Measurements from ENCODE around the gene DDX1.

DDX1 gene

DNA sequence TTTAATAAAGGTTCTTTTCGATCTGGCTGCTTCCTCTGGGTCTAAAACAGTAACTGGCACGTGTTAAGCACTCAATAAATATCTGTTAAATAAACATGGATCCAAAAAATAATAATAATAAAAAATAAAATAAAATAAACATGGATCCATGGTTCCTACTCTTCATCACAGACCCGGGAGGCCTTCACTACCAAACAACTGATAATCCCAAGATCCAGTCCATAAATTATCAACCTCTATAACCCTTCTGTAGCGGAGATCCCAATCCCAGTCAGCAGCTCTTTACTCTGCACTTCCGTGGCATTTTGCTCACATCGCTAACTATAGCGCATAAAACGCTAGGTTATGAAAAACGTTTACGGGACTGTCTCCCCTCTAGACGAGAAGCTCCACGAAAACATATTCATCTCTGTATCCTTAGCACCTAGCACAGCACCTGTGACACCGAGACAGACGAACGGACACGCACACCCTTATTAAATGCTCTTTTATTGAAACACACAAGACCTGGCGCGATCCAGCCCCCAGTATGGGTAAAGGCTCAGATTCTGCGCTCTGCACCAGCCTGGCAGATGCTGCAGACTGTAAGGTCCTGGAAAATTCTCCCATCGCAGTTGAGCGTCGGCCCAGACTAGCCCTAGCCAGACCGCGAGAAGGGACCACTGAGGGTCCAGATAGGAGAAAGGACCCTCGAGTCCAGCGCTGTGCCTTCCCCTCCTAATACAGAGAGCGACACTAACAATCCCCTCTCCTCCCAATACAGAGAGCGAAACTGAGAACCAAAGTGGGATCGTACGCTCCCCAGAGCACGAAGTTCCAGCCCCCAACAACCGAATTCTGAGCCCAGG, 31.3 kb upstream of the DDX1 start:
- peaks cover 59% of the 10 kb centered on the region for H3K4me1 ChIP-seq (ENCODE audit: insufficient read depth, low read length, poor library complexity, severe bottlenecking)
- H3K36me3 ChIP-seq (ENCODE audit: insufficient read depth, low read length) = no peaks in the 10 kb centered on the region
- TF ChIP-seq EZH2phosphoT487 (IDR thresholded peaks at IDR 0.05; ENCODE audit: borderline replicate concordance) = no peak
- TF ChIP-seq, protein P1, sequence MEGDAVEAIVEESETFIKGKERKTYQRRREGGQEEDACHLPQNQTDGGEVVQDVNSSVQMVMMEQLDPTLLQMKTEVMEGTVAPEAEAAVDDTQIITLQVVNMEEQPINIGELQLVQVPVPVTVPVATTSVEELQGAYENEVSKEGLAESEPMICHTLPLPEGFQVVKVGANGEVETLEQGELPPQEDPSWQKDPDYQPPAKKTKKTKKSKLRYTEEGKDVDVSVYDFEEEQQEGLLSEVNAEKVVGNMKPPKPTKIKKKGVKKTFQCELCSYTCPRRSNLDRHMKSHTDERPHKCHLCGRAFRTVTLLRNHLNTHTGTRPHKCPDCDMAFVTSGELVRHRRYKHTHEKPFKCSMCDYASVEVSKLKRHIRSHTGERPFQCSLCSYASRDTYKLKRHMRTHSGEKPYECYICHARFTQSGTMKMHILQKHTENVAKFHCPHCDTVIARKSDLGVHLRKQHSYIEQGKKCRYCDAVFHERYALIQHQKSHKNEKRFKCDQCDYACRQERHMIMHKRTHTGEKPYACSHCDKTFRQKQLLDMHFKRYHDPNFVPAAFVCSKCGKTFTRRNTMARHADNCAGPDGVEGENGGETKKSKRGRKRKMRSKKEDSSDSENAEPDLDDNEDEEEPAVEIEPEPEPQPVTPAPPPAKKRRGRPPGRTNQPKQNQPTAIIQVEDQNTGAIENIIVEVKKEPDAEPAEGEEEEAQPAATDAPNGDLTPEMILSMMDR (conservative IDR thresholded peaks at IDR 0.05; ENCODE audit: low read length) = no peak
- peak overlapping the region; percentile 82 for H3K9ac ChIP-seq (ENCODE audit: low read depth, low read length, poor library complexity, severe bottlenecking)
- peak overlapping the region; percentile 6; the same call in 1 of the 2 replicates for H2AFZ ChIP-seq (ENCODE audit: low read length)
- peak overlapping the region; percentile 86 for H3K4me3 ChIP-seq (ENCODE audit: low read length, poor library complexity, severe bottlenecking)
- H3F3A ChIP-seq (ENCODE audit: low read depth) = peaks cover 3% of the 10 kb centered on the region; the same call in 1 of the 2 replicates
- H3K9me2 ChIP-seq (replicated peaks; ENCODE audit: low read depth, low read length) = no peaks in the 10 kb centered on the region
- no peaks in the 10 kb centered on the region for H4K20me1 ChIP-seq (ENCODE audit: insufficient read depth, low read length, poor library complexity, severe bottlenecking)
- H3K4me2 ChIP-seq (ENCODE audit: low read depth, low read length, poor library complexity, severe bottlenecking) = peak overlapping the region; percentile 94
- no peaks in the 10 kb centered on the region for H3K9me3 ChIP-seq (ENCODE audit: insufficient read depth, low read depth, low read length)
- no peaks in the 10 kb centered on the region for H3K27me3 ChIP-seq (ENCODE audit: insufficient read depth, low read length, poor library complexity, severe bottlenecking)
- H3K79me2 ChIP-seq (ENCODE audit: insufficient read depth, low read length) = peaks cover 53% of the 10 kb centered on the region

DNA sequence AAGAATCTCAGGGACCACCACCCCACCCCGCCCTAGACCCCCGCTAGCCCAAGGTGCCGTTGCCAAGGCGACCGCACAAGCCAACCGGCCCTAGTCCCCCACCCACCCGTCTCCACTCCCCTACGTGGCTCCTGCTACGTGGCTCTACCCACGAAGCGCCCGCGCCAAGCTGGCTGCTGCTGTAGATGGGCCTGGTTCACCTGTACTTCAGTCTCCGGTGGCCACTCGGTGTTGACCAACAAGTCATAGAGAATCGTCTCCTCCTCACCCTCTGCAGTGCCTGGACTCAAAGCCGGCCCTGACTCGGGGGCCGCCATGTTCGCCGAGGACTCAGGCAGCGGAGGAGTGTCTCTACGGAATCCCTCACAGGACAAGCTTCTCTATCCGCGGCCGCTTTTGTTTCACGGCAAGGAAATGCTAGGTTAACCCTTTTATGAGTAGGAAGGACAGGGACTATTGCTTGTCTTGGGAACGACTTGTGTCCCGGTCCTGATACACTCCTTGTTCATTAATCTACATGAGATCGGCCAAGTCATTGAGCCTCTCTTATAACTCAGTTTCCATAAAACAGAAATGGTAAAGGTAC, 30.6 kb upstream of the DDX1 start, which contains the start of gene NBAS:
NBAS (minus strand) TSS at position 347 of the 586 bp plus-strand sequence; CDS start at position 317, 30 bp downstream.
- Histone ChIP-seq H3K4me2 (ENCODE audit: low read depth, low read length, poor library complexity, severe bottlenecking) (peak within 1 kb of the TSS; percentile 95), H4K20me1 (ENCODE audit: insufficient read depth, low read length, poor library complexity, severe bottlenecking) (no peaks in the 10 kb centered on the region), H3K9me2 (replicated peaks; ENCODE audit: low read depth, low read length) (no peaks in the 10 kb centered on the region), H3F3A (ENCODE audit: low read depth) (peaks cover 3% of the 10 kb centered on the region; the same call in 1 of the 2 replicates), H3K4me3 (ENCODE audit: low read length, poor library complexity, severe bottlenecking) (peak within 1 kb of the TSS; percentile 86), H2AFZ (ENCODE audit: low read length) (peak within 1 kb of the TSS; percentile 97), H3K4me1 (ENCODE audit: insufficient read depth, low read length, poor library complexity, severe bottlenecking) (peaks cover 52% of the 10 kb centered on the region), H3K36me3 (ENCODE audit: insufficient read depth, low read length) (no peaks in the 10 kb centered on the region), H3K79me2 (ENCODE audit: insufficient read depth, low read length) (peaks cover 46% of the 10 kb centered on the region), H3K9ac (ENCODE audit: low read depth, low read length, poor library complexity, severe bottlenecking) (peak within 1 kb of the TSS; percentile 82), H3K27me3 (ENCODE audit: insufficient read depth, low read length, poor library complexity, severe bottlenecking) (no peaks in the 10 kb centered on the region), H3K9me3 (ENCODE audit: insufficient read depth, low read depth, low read length) (no peaks in the 10 kb centered on the region)
- TF ChIP-seq EZH2phosphoT487 (IDR thresholded peaks at IDR 0.05; ENCODE audit: borderline replicate concordance) = no peak
- TF ChIP-seq, protein P1 (conservative IDR thresholded peaks at IDR 0.05; ENCODE audit: low read length) = no peak

DNA sequence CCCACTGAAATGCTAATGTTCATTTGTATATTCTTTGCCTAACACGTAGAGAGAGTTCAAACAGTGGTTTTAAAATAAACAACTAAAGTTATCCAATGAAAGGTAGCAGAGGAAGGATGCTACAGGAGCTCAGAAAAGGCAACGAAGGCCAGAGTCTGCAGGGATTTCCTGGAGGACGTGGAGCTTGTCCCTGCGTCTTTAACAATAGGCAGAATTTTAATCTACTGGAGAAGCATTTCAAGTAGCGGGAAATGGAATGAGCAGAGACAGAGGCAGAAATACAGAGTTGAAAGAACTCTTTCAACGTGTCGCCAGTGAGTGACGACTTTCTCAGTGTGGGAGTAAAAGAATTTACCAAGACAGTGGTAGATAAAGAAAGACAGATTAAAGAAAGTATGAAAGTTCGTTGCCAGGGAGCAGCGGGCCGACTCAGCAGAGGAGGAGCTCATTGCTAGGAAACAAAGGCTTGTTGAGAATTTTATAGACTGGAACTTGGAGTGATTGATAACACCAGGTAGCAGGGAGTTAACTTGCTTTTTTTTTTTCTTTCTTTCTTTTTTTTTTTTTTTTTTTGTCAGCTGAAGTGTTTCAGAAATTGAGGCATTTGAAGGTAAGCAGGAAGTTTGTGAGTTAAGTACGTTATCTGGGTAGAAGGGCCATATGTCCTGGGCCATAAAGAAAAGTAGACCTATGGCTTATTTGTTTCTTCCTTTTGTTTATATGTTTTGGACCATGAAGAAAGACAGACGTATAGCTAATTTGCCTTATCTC, 29.9 kb upstream of the DDX1 start:
- TF ChIP-seq EZH2phosphoT487 (IDR thresholded peaks at IDR 0.05; ENCODE audit: borderline replicate concordance) = no peak
- TF ChIP-seq, protein P1 (conservative IDR thresholded peaks at IDR 0.05; ENCODE audit: low read length) = no peak
- Histone ChIP-seq H4K20me1 (ENCODE audit: insufficient read depth, low read length, poor library complexity, severe bottlenecking) (no peaks in the 10 kb centered on the region), H2AFZ (ENCODE audit: low read length) (peak overlapping the region; percentile 97), H3K4me1 (ENCODE audit: insufficient read depth, low read length, poor library complexity, severe bottlenecking) (peaks cover 45% of the 10 kb centered on the region), H3K4me2 (ENCODE audit: low read depth, low read length, poor library complexity, severe bottlenecking) (peak overlapping the region; percentile 95), H3K79me2 (ENCODE audit: insufficient read depth, low read length) (peaks cover 45% of the 10 kb centered on the region), H3F3A (ENCODE audit: low read depth) (no peaks in the 10 kb centered on the region), H3K36me3 (ENCODE audit: insufficient read depth, low read length) (no peaks in the 10 kb centered on the region), H3K9me2 (replicated peaks; ENCODE audit: low read depth, low read length) (no peaks in the 10 kb centered on the region), H3K9ac (ENCODE audit: low read depth, low read length, poor library complexity, severe bottlenecking) (peak overlapping the region; percentile 82), H3K4me3 (ENCODE audit: low read length, poor library complexity, severe bottlenecking) (peak overlapping the region; percentile 86), H3K9me3 (ENCODE audit: insufficient read depth, low read depth, low read length) (no peaks in the 10 kb centered on the region), H3K27me3 (ENCODE audit: insufficient read depth, low read length, poor library complexity, severe bottlenecking) (no peaks in the 10 kb centered on the region)

Data from Loucy (cell line).